Measurements from ENCODE around the gene MRPL10.

The MRPL10 gene

GRCh38 chr17:47871048-47871447 is 39.7 kb upstream of the MRPL10 start:
- Histone ChIP-seq H2AFZ (ENCODE audit: low read length) (no peak overlapping the region), H4K20me1 (ENCODE audit: insufficient read depth, low read length, poor library complexity, severe bottlenecking) (no peaks in the 10 kb centered on the region), H3K36me3 (ENCODE audit: insufficient read depth, low read length) (no peaks in the 10 kb centered on the region), H3K79me2 (ENCODE audit: insufficient read depth, low read length) (no peaks in the 10 kb centered on the region), H3K27me3 (ENCODE audit: insufficient read depth, low read length, poor library complexity, severe bottlenecking) (no peaks in the 10 kb centered on the region), H3F3A (ENCODE audit: low read depth) (no peaks in the 10 kb centered on the region), H3K4me2 (ENCODE audit: low read depth, low read length, poor library complexity, severe bottlenecking) (no peak overlapping the region), H3K4me3 (ENCODE audit: low read length, poor library complexity, severe bottlenecking) (no peak overlapping the region), H3K9ac (ENCODE audit: low read depth, low read length, poor library complexity, severe bottlenecking) (no peak overlapping the region), H3K9me3 (ENCODE audit: insufficient read depth, low read depth, low read length) (no peaks in the 10 kb centered on the region), H3K9me2 (replicated peaks; ENCODE audit: low read depth, low read length) (no peaks in the 10 kb centered on the region), H3K4me1 (ENCODE audit: insufficient read depth, low read length, poor library complexity, severe bottlenecking) (no peaks in the 10 kb centered on the region)
- no peak for TF ChIP-seq CTCF (conservative IDR thresholded peaks at IDR 0.05; ENCODE audit: low read length)
- no peak for TF ChIP-seq EZH2phosphoT487 (IDR thresholded peaks at IDR 0.05; ENCODE audit: borderline replicate concordance)

GRCh38 chr17:47870056-47870455 is 38.7 kb upstream of the MRPL10 start:
- no peaks in the 10 kb centered on the region for H3K36me3 ChIP-seq (ENCODE audit: insufficient read depth, low read length)
- H3F3A ChIP-seq (ENCODE audit: low read depth): no peaks in the 10 kb centered on the region
- H3K27me3 ChIP-seq (ENCODE audit: insufficient read depth, low read length, poor library complexity, severe bottlenecking): no peaks in the 10 kb centered on the region
- H3K9me3 ChIP-seq (ENCODE audit: insufficient read depth, low read depth, low read length): no peaks in the 10 kb centered on the region
- no peaks in the 10 kb centered on the region for H3K9me2 ChIP-seq (replicated peaks; ENCODE audit: low read depth, low read length)
- no peak for TF ChIP-seq CTCF (conservative IDR thresholded peaks at IDR 0.05; ENCODE audit: low read length)
- TF ChIP-seq EZH2phosphoT487 (IDR thresholded peaks at IDR 0.05; ENCODE audit: borderline replicate concordance): no peak
- no peak overlapping the region for H3K9ac ChIP-seq (ENCODE audit: low read depth, low read length, poor library complexity, severe bottlenecking)
- H3K4me3 ChIP-seq (ENCODE audit: low read length, poor library complexity, severe bottlenecking): no peak overlapping the region
- H3K79me2 ChIP-seq (ENCODE audit: insufficient read depth, low read length): no peaks in the 10 kb centered on the region
- no peak overlapping the region for H3K4me2 ChIP-seq (ENCODE audit: low read depth, low read length, poor library complexity, severe bottlenecking)
- no peaks in the 10 kb centered on the region for H3K4me1 ChIP-seq (ENCODE audit: insufficient read depth, low read length, poor library complexity, severe bottlenecking)
- no peak overlapping the region for H2AFZ ChIP-seq (ENCODE audit: low read length)
- H4K20me1 ChIP-seq (ENCODE audit: insufficient read depth, low read length, poor library complexity, severe bottlenecking): no peaks in the 10 kb centered on the region

DNA sequence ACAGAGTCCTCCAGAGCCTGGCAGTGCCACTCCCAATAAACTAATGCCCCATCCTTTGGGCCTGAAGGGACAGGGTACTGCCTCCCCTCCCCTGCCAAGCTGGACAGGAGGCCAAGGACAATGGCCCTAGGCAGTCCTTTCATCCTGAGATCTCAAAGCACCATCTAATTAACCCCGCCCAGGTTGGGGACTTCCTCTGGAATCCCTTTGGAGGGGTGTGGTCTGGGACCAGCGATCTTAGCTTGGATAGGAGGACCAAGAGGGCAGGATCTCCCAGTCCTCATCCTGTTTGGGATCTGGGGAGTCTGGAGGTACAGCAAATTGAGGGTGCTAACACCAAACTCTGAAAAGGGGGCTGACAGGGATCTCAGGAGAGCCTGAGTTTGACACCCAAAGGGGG is 37.8 kb upstream of the MRPL10 start:
- Histone ChIP-seq H4K20me1 (ENCODE audit: insufficient read depth, low read length, poor library complexity, severe bottlenecking) (no peaks in the 10 kb centered on the region), H3K36me3 (ENCODE audit: insufficient read depth, low read length) (no peaks in the 10 kb centered on the region), H3K79me2 (ENCODE audit: insufficient read depth, low read length) (no peaks in the 10 kb centered on the region), H3K27me3 (ENCODE audit: insufficient read depth, low read length, poor library complexity, severe bottlenecking) (no peaks in the 10 kb centered on the region), H3K4me3 (ENCODE audit: low read length, poor library complexity, severe bottlenecking) (no peak overlapping the region), H3K9ac (ENCODE audit: low read depth, low read length, poor library complexity, severe bottlenecking) (no peak overlapping the region), H3K4me1 (ENCODE audit: insufficient read depth, low read length, poor library complexity, severe bottlenecking) (no peaks in the 10 kb centered on the region), H2AFZ (ENCODE audit: low read length) (no peak overlapping the region), H3F3A (ENCODE audit: low read depth) (no peaks in the 10 kb centered on the region), H3K4me2 (ENCODE audit: low read depth, low read length, poor library complexity, severe bottlenecking) (no peak overlapping the region), H3K9me2 (replicated peaks; ENCODE audit: low read depth, low read length) (no peaks in the 10 kb centered on the region), H3K9me3 (ENCODE audit: insufficient read depth, low read depth, low read length) (no peaks in the 10 kb centered on the region)
- no peak for TF ChIP-seq CTCF (conservative IDR thresholded peaks at IDR 0.05; ENCODE audit: low read length)

Measured in Loucy (cell line).